IPS-18a (cell line): ENCODE measurements around the gene PPP1R16B.

ENCODE experiments used
- H3K27ac ChIP-seq: one replicate; pipeline ENCODE4 v1.5.1; 2013; ENCODE audit warnings: low read length
- H3K27me3 ChIP-seq: one replicate; pipeline ENCODE4 v1.6.1; 2013; ENCODE audit warnings: mild to moderate bottlenecking, low read length; ENCODE audit not compliant: control insufficient read depth, insufficient read depth
- H3K36me3 ChIP-seq: one replicate; pipeline ENCODE4 v1.6.1; 2013; ENCODE audit warnings: low read depth, low read length; ENCODE audit not compliant: control insufficient read depth
- H3K4me1 ChIP-seq: one replicate; pipeline ENCODE4 v1.6.1; 2013; ENCODE audit warnings: low read depth, low read length; ENCODE audit not compliant: control insufficient read depth
- H3K4me3 ChIP-seq: one replicate; pipeline ENCODE4 v1.5.1; 2013; ENCODE audit warnings: low read length
- H3K9ac ChIP-seq: one replicate; pipeline ENCODE4 v1.6.1; 2013; ENCODE audit warnings: mild to moderate bottlenecking, low read length, moderate library complexity
- H3K9me3 ChIP-seq: one replicate; pipeline ENCODE4 v1.6.1; 2013; ENCODE audit warnings: low read depth, low read length; ENCODE audit not compliant: control insufficient read depth

The PPP1R16B gene

GRCh38 chr20:38969708-38970107 is 164.2 kb downstream of the PPP1R16B start:
- Histone ChIP-seq H3K36me3 (peaks cover 48% of the 10 kb centered on the region), H3K4me1 (no peaks in the 10 kb centered on the region)

GRCh38 chr20:38970302-38970701 is 164.8 kb downstream of the PPP1R16B start:
- Histone ChIP-seq H3K36me3 (peaks cover 54% of the 10 kb centered on the region), H3K27ac (no peak overlapping the region), H3K4me1 (no peaks in the 10 kb centered on the region), H3K4me3 (no peak overlapping the region), H3K27me3 (no peaks in the 10 kb centered on the region), H3K9ac (no peak overlapping the region), H3K9me3 (no peaks in the 10 kb centered on the region)

More at GRCh38 chr20:38969708-38970107, 164.2 kb downstream of the PPP1R16B start:
- no peak overlapping the region for H3K9ac ChIP-seq
- no peaks in the 10 kb centered on the region for H3K9me3 ChIP-seq
- no peaks in the 10 kb centered on the region for H3K27me3 ChIP-seq
- no peak overlapping the region for H3K4me3 ChIP-seq
- H3K27ac ChIP-seq: no peak overlapping the region
